UCSD-AML1 (cell line): ENCODE results near the gene SDHC.
A peak's percentile ranks its signal among the peaks of the same experiment; 100 is the strongest.
"Not testable (repeated sequence)": the region's sequence is repeated elsewhere in the genome, so short reads cannot be mapped to it uniquely, and the experiment has no call there.

Experiments
- DNase-seq: peaks from one replicate; lab custom pipeline; 2025; ENCODE audit not compliant: unreplicated experiment; lab: John Stamatoyannopoulos, UW

SDHC gene

GRCh38 chr1:161382214-161383019 lies 68.2 kb downstream of the SDHC start:
- DNase-seq: no peak

GRCh38 chr1:161388639-161389038 lies 74.5 kb downstream of the SDHC start:
- DNase-seq: no peak

GRCh38 chr1:161389158-161389557 lies 75.0 kb downstream of the SDHC start:
- not testable (repeated sequence) for DNase-seq

GRCh38 chr1:161389691-161390558 lies 75.7 kb downstream of the SDHC start:
- peak; percentile 99 for DNase-seq

- DNase-seq: no peak
These were observed 76.3 kb downstream of the SDHC start for GRCh38 chr1:161390559-161390858.

- DNase-seq: not testable (repeated sequence)
These were observed 77.0 kb downstream of the SDHC start for GRCh38 chr1:161391136-161391535.

GRCh38 chr1:161391611-161392010 lies 77.4 kb downstream of the SDHC start:
- DNase-seq: no peak

GRCh38 chr1:161393151-161393550 lies 79.0 kb downstream of the SDHC start:
- no peak for DNase-seq

GRCh38 chr1:161397038-161397437 lies 82.9 kb downstream of the SDHC start:
- DNase-seq: not testable (repeated sequence)

- no peak for DNase-seq
These were observed 84.7 kb downstream of the SDHC start for GRCh38 chr1:161398900-161399256.

GRCh38 chr1:161399257-161399998 lies 85.2 kb downstream of the SDHC start:
- DNase-seq: peak; percentile 94

GRCh38 chr1:161402446-161402845 lies 88.3 kb downstream of the SDHC start:
- DNase-seq: no peak

- peak; percentile 44 for DNase-seq
These were observed 89.9 kb downstream of the SDHC start for GRCh38 chr1:161404051-161404597.

- DNase-seq: not testable (repeated sequence)
These were observed 92.4 kb downstream of the SDHC start for GRCh38 chr1:161406551-161406950.

GRCh38 chr1:161407451-161407985 lies 93.3 kb downstream of the SDHC start:
- no peak for DNase-seq

GRCh38 chr1:161408429-161409052 lies 94.4 kb downstream of the SDHC start:
- DNase-seq: no peak

- not testable (repeated sequence) for DNase-seq
These were observed 95.9 kb downstream of the SDHC start for GRCh38 chr1:161409848-161410635.

GRCh38 chr1:161410636-161410970 lies 96.4 kb downstream of the SDHC start:
- not testable (repeated sequence) for DNase-seq
